Measurements from ENCODE around the gene PTK6.
"Not testable (repeated sequence)": the region's sequence is repeated elsewhere in the genome, so short reads cannot be mapped to it uniquely, and the experiment has no call there.

PTK6 gene

GRCh38 chr20:63568986-63569949, 32.1 kb upstream of the PTK6 start:
- no peak for DNase-seq

DNA sequence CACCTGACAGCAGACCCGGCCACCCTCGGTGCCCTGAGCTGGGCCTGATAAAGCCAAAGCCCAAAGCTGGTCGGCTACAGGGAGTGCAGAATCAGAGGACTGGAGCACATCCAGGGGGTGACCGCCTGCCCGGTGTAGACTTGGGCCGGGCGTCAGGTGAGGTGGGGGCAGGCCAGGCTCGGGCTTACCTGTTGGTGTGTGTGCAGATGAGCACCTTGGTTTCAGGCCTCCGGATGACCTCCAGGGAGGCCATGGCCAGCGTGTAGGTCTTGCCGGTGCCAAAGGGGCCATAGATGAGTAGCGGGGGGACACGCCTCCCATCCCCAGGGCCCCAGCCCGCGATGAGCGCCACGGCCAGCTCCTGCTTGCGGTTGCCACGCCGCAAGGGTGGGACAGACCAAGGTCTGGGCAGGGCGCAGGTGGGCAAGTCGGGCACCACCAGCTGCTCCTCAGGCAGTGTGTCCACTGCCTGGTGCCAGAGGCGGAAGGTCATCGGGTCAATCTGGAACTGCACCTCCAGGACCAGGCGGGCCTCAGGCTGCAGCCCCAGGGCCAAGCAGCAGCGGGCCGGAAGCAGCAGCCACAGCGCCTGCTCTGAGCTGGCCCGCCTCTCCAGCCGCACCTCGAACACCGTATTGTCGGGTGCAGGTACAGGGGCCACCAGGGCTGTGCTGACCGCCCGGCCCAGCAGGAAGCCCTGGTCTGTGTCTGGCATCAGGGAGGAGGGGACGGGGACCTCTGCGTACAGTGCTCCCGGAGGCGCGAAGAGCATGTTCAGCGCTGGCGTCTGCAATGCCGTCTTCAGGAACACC, 31.2 kb upstream of the PTK6 start:
- DNase-seq, result no peak

GRCh38 chr20:63567386-63568169, 30.4 kb upstream of the PTK6 start:
- DNase-seq, result peak; percentile 39

- DNase-seq, result no peak
Measured at GRCh38 chr20:63567136-63567385, 29.9 kb upstream of the PTK6 start.

GRCh38 chr20:63566395-63567135, 29.4 kb upstream of the PTK6 start:
- DNase-seq, result no peak

DNA sequence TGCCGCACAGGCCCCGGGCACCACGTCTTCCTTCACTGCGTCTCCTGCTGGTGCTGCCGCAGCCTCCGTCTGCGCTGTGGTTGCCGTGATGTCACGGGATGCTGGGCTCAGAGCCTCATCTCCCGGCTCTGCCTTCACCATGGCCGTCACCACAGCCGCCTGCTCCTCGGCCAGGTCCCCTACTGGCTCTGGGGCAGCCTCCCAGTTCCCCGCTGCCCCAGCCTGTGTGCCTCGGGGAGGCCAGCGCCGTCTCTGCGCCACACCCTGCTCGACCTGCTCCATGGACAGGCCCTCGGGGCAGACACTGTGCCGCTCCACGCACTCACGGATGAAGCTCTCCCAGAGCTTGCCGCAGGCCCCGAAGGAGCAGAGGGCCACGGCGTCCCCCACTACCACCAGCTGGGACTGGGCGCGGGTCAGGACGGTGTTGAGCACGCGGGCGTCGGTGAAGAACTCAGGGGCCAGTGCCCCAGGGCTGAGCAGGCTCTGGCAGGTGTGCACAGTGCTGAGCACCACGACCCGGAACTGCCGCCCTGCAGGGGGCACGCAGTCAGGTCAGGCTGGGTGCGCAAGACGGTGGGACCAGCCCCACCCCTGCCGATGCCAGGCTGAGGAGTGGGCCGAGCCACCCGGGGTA, 28.6 kb upstream of the PTK6 start:
- DNase-seq, result no peak

GRCh38 chr20:63565021-63565698, 28.0 kb upstream of the PTK6 start:
- DNase-seq, result no peak

- DNase-seq, result no peak
Measured at GRCh38 chr20:63564036-63564810, 27.0 kb upstream of the PTK6 start.

DNA sequence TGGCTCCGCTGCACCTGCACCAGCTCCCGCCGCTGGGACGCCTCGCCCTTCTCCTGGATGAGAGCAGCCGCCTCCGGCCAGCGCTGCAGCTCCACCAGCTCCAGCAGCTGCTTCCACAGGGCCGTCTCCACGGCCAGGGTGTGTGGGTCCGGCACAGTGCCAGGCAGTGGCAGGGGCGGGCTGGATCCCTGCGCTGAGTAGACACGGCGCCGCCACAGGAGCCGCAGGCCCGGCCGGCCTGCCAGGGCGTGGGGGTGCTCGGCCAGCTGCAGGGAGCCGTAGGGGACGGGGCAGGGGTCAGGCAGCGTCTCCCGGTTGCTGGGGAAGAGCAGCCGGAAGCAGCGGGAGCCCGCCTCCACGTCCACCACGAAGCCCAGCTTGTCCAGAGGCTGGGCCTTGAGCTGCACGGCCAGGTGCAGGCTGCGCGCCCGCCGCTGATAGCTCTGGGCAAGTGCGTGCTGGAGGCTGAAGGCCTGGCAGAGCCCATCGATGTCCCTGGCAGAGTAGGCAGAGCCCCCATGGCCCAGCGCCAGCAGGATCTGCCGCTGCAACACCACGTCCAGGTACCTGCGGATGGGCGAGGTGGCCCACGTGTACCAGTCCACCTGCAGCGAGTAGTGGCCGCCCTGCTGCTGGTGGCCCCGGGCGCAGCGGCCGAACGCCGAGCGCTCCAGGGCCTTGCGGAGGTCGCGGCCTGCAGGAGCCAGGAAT, 26.2 kb upstream of the PTK6 start:
- no peak for DNase-seq

GRCh38 chr20:63562461-63563224, 25.5 kb upstream of the PTK6 start:
- no peak for DNase-seq

- no peak for DNase-seq
Measured at GRCh38 chr20:63561624-63562396, 24.6 kb upstream of the PTK6 start.

DNA sequence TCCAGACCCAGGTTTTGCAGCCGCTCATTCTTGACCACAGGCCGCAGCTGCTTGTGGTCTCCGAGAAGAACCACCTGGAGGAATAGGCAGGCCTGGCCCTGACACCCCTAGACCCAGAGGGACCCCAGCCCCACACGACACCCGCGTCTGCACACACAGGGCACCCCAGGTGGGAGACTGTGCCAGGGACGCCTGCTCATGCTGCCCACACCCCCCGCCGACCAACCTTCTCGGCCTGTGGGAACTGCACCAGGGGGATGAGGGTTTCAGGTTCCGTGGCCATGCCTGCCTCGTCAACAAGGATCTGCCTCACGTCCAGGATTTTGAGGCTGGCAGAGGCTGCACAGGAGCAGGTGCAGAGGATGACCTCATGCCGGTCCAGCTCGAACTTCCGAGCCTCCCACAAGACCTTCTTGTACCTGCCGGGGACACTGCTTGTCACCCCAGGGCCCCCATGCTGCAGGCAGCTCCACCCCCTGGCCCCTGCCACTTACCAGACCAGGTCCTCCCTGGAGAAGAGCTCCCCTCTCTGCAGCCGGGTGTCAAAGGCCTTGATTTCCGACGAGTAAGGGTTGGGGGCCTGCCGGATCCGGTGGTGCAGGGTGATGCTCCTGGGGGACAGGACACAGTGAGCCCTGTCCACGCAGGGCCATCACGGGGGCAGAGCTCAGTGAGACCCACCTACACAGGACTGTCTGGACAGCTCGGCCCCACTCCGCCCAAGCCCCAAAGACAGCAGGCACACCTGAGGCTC, 23.9 kb upstream of the PTK6 start:
- DNase-seq, result no peak

- DNase-seq, result no peak
Measured at GRCh38 chr20:63560333-63560805, 23.2 kb upstream of the PTK6 start.

DNA sequence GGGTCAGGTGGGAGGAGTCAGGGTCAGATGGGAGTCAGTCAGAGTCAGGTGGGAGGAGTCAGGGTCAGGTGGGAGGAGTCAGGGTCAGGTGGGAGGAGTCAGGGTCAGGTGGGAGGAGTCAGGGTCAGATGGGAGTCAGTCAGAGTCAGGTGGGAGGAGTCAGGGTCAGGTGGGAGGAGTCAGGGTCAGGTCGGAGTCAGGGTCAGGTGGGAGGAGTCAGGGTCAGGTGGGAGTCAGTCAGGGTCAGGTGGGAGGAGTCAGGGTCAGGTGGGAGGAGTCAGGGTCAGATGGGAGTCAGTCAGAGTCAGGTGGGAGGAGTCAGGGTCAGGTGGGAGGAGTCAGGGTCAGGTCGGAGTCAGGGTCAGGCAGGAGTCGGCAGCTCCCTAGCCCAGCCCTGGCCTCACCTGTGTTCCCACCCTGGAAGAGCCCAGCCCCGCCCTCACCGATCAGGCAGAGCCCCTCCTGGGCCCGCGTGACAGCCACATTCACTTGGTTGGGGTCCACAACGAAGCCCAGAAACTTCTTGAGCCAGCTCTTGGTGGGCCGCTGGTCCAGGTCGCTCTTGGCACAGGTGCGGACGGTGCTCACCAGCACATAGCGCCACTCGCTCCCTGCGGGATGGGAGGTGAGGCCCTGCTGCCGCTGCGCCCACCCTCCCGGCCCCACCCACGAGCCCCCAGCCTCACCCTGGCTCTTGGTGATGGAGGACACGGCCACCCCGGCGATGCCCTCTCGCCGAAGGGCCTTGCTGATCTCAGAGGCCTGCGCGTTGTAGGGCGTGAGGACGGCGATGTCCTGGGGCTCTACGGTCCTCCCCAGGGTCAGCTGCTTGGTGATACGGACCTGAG, 22.5 kb upstream of the PTK6 start:
- DNase-seq, result not testable (repeated sequence)

DNA sequence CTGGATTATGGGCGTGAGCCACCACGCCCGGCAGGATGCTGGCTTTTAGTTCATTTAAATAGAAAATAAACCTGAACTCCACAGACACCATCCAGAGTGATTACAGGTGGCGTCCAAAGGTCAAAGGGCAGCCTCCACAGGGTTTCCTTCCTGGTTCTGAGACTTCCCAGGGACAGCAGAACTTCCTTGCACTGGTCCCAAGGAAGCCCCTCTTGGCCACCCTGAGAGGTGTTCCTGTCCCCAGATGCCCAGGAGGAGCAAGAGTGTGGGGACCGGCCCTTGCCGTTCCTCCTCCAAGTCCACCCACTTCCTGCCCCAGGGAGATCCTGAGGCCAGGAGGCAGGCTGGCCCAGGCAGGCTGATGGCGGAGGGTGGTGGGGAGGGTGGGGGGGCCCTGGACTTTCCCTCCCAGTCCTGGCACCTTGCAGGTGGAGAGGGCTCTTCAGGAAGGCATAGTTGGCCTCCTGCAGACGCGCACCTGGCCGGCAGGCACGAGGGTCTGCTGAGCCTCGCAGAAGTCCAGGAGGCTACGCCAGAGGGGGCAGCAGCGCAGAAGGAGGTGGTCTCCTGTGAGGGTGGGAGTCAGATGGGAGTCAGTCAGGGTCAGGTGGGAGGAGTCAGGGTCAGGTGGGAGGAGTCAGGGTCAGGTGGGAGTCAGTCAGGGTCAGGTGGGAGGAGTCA, 21.8 kb upstream of the PTK6 start:
- no peak for DNase-seq

DNA sequence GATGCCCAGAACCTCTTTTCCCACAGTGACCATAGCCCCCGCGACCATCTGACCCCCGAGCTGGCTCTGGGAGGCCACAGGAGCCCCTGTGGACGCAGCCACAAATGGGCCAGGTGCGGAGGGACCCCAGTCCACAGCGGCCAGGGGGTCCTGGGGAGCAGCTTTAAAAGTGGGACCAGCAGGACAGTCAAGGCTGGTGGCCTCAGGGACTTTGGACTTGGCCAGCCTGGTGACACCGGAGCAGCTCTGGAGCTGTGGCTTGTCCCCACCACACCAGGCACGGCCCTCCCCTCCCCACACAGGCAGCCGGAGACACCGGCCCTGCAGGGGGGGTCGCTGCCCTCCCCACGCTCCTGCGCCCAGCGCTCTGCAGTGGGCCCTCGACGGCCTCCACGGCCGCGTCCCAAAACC, 20.3 kb upstream of the PTK6 start:
- no peak for DNase-seq

All from stimulated activated CD4-positive, alpha-beta T cell treated with anti-CD3 and anti-CD28 coated beads, Interleukin-4, amount 100 ng/mL, for 1 hour (primary cell).